Astrocyte (in vitro differentiated cells and primary cell): ENCODE data around the gene UBE2E3.

Source experiments
- CTCF ChIP-seq: IDR thresholded peaks from 2 replicates; pipeline ENCODE4 v1.5.1; 2011; ENCODE audit warnings: low read depth, mild to moderate bottlenecking, inconsistent platforms, low read length, moderate library complexity; ENCODE audit not compliant: insufficient read depth
- EZH2 ChIP-seq: IDR thresholded peaks from 2 replicates; pipeline ENCODE4 v1.6.1; 2012; ENCODE audit warnings: mild to moderate bottlenecking, low read length, inconsistent platforms; ENCODE audit not compliant: insufficient read depth

GRCh38 chr2:181005326-181005655 is 24.9 kb downstream of the UBE2E3 start:
- TF ChIP-seq CTCF (no peak), EZH2 (no peak)
